Raji (cell line): Measurements from ENCODE around the gene PIM3.

Experiments
- POLR2A ChIP-seq: IDR thresholded peaks from 2 replicates; pipeline ENCODE4 v1.6.1; 2011; ENCODE audit warnings: low read depth, low read length, control low read depth; ENCODE audit not compliant: insufficient read depth

Gene PIM3

GRCh38 chr22:49948116-49948957 is 12.2 kb upstream of the PIM3 start:
- no peak for TF ChIP-seq POLR2A

GRCh38 chr22:49948958-49949913 is 11.3 kb upstream of the PIM3 start:
- TF ChIP-seq POLR2A = no peak

GRCh38 chr22:49949914-49950292 is 10.7 kb upstream of the PIM3 start:
- TF ChIP-seq POLR2A = no peak

- no peak for TF ChIP-seq POLR2A
Observed at GRCh38 chr22:49950396-49950994, 10.1 kb upstream of the PIM3 start.

GRCh38 chr22:49951000-49951677 is 9.4 kb upstream of the PIM3 start:
- TF ChIP-seq POLR2A = no peak

GRCh38 chr22:49951678-49951985 is 8.9 kb upstream of the PIM3 start:
- no peak for TF ChIP-seq POLR2A

GRCh38 chr22:49951986-49952896 is 8.3 kb upstream of the PIM3 start:
- no peak for TF ChIP-seq POLR2A

- TF ChIP-seq POLR2A = no peak
Observed at GRCh38 chr22:49953027-49953679, 7.4 kb upstream of the PIM3 start.

GRCh38 chr22:49953680-49954344 is 6.8 kb upstream of the PIM3 start:
- no peak for TF ChIP-seq POLR2A

GRCh38 chr22:49954354-49954753 is 6.2 kb upstream of the PIM3 start:
- TF ChIP-seq POLR2A = no peak

- no peak for TF ChIP-seq POLR2A
Observed at GRCh38 chr22:49954991-49955580, 5.5 kb upstream of the PIM3 start.

- TF ChIP-seq POLR2A = no peak
Observed at GRCh38 chr22:49955581-49956417, 4.8 kb upstream of the PIM3 start.
